ENCODE measurements around the gene ZNHIT6. TPM values are rescaled to one million over a fixed set of nuclear protein-coding genes. Genes with fewer than 3 reads are reported as not detected.

Gene ZNHIT6
- total RNA-seq, 4 donors from 2014 or later: 11.0 to 13.8 (median 12.5) TPM

DNA sequence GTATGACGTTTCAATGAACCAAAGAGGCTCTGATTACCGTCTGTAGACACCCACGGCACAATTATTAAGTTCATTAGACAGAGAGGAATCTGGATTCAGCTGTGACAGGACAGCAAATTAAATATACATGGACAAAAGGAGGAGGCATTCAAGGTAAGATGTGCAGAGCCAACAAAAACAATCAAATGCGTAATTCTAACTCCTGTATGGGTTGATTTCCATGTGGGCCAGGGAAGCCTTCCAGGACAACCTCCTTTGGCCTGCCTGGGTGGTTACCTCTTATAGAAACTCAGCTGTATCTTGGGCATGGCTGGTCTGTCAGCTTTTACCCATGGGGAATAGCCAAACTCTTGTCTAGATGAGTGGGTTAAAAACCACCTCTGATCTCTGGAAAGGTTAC, 83.9 kb downstream of the ZNHIT6 start:
- no peaks in the 10 kb centered on the region for H3K36me3 ChIP-seq
- 85% methylated on average over 4 of the region's 4 CpGs for WGBS
- no peaks in the 10 kb centered on the region for H3K27me3 ChIP-seq
- H3K4me1 ChIP-seq: no peaks in the 10 kb centered on the region
- TF ChIP-seq POLR2AphosphoS5 (IDR thresholded peaks at IDR 0.05) (no peak), EP300 (IDR thresholded peaks at IDR 0.05) (no peak), POLR2A (IDR thresholded peaks at IDR 0.05) (no peak), CTCF (IDR thresholded peaks at IDR 0.05) (no peak)
- H3K27ac ChIP-seq: no peak overlapping the region
- no peak for DNase-seq (ENCODE audit: low spot score in 2 of 2)
- peaks cover 8% of the 10 kb centered on the region for H3K9me3 ChIP-seq
- H3K4me3 ChIP-seq: no peak overlapping the region

DNA sequence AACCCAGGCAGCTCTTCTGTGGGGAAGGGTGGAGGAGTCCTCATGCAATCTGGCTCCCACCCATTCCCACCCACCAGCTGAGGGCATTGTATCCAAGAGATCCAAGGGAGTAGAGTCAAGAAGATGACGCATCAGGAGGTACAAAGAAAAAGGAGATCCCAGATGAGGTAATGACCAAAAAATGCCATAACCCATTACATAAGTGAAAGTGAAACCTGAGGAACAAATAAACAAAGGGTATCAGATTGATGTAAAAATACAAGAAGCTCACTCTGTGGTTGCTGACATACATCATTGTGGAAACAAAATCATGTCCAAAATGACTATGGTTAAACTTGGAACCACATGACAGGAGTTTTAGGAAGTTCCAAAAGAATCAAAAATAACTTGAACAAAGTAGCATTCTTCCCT, 85.2 kb downstream of the ZNHIT6 start:
- H3K27me3 ChIP-seq: no peaks in the 10 kb centered on the region
- no peaks in the 10 kb centered on the region for H3K4me1 ChIP-seq
- TF ChIP-seq CTCF (IDR thresholded peaks at IDR 0.05) (no peak), EP300 (IDR thresholded peaks at IDR 0.05) (no peak), POLR2A (IDR thresholded peaks at IDR 0.05) (no peak), POLR2AphosphoS5 (IDR thresholded peaks at IDR 0.05) (no peak)
- no peaks in the 10 kb centered on the region for H3K36me3 ChIP-seq
- no peak for DNase-seq (ENCODE audit: low spot score in 2 of 2)
- no peak overlapping the region for H3K4me3 ChIP-seq
- H3K27ac ChIP-seq: no peak overlapping the region
- WGBS: 91% methylated on average over 1 of the region's 1 CpG
- H3K9me3 ChIP-seq: peaks cover 8% of the 10 kb centered on the region

GRCh38 chr1:85621430-85621829, 86.8 kb downstream of the ZNHIT6 start:
- Histone ChIP-seq H3K27ac (no peak overlapping the region), H3K9me3 (peaks cover 8% of the 10 kb centered on the region), H3K4me3 (no peak overlapping the region), H3K27me3 (no peaks in the 10 kb centered on the region), H3K36me3 (no peaks in the 10 kb centered on the region), H3K4me1 (no peaks in the 10 kb centered on the region)
- 88% methylated on average over 1 of the region's 1 CpG for WGBS
- no peak for DNase-seq (ENCODE audit: low spot score in 2 of 2)
- TF ChIP-seq POLR2AphosphoS5 (IDR thresholded peaks at IDR 0.05): no peak
- no peak for TF ChIP-seq POLR2A (IDR thresholded peaks at IDR 0.05)
- no peak for TF ChIP-seq EP300 (IDR thresholded peaks at IDR 0.05)

GRCh38 chr1:85617633-85618100, 90.6 kb downstream of the ZNHIT6 start:
- Histone ChIP-seq H3K4me1 (peaks cover under 1% of the 10 kb centered on the region), H3K36me3 (no peaks in the 10 kb centered on the region), H3K27ac (no peak overlapping the region), H3K27me3 (no peaks in the 10 kb centered on the region), H3K9me3 (peaks cover 5% of the 10 kb centered on the region), H3K4me3 (no peak overlapping the region)
- WGBS: 45% methylated on average over 3 of the region's 3 CpGs
- DNase-seq (ENCODE audit: low spot score in 2 of 2): no peak
- TF ChIP-seq POLR2AphosphoS5 (IDR thresholded peaks at IDR 0.05): no peak
- TF ChIP-seq EP300 (IDR thresholded peaks at IDR 0.05): no peak
- no peak for TF ChIP-seq POLR2A (IDR thresholded peaks at IDR 0.05)
- no peak for TF ChIP-seq CTCF (IDR thresholded peaks at IDR 0.05)

- H3K4me3 ChIP-seq: no peak overlapping the region
- no peaks in the 10 kb centered on the region for H3K36me3 ChIP-seq
- peaks cover 8% of the 10 kb centered on the region for H3K4me1 ChIP-seq
- 92% methylated on average over 3 of the region's 3 CpGs for WGBS
- DNase-seq (ENCODE audit: low spot score in 2 of 2): no peak
- no peaks in the 10 kb centered on the region for H3K27me3 ChIP-seq
- no peak overlapping the region for H3K27ac ChIP-seq
- TF ChIP-seq POLR2A (IDR thresholded peaks at IDR 0.05) (no peak), POLR2AphosphoS5 (IDR thresholded peaks at IDR 0.05) (no peak), EP300 (IDR thresholded peaks at IDR 0.05) (no peak), CTCF (IDR thresholded peaks at IDR 0.05) (no peak)
- no peaks in the 10 kb centered on the region for H3K9me3 ChIP-seq
Measured at GRCh38 chr1:85616736-85617135, 91.5 kb downstream of the ZNHIT6 start.

- no peak overlapping the region for H3K27ac ChIP-seq
- H3K4me1 ChIP-seq: peaks cover 12% of the 10 kb centered on the region
- no peaks in the 10 kb centered on the region for H3K36me3 ChIP-seq
- DNase-seq (ENCODE audit: low spot score in 2 of 2): no peak
- H3K27me3 ChIP-seq: no peaks in the 10 kb centered on the region
- no peak overlapping the region for H3K4me3 ChIP-seq
- 65% methylated on average over 8 of the region's 11 CpGs for WGBS
- no peak for TF ChIP-seq POLR2A (IDR thresholded peaks at IDR 0.05)
- no peak for TF ChIP-seq EP300 (IDR thresholded peaks at IDR 0.05)
- no peak for TF ChIP-seq POLR2AphosphoS5 (IDR thresholded peaks at IDR 0.05)
- no peak for TF ChIP-seq CTCF (IDR thresholded peaks at IDR 0.05)
- H3K9me3 ChIP-seq: no peaks in the 10 kb centered on the region
Measured at GRCh38 chr1:85616364-85616705, 91.9 kb downstream of the ZNHIT6 start.

Measured in suprapubic skin (tissue), 4 donors.